Neural cell (in vitro differentiated cells): ENCODE measurements around the gene PPFIA4. TPM values are rescaled to one million over a fixed set of nuclear protein-coding genes. Genes with fewer than 3 reads are reported as not detected.

Experiments used
- H2AFZ ChIP-seq: fragments of 200-600, 300-800 bp; sonication (generic), shearing (Covaris generic); 2 replicates; pipeline ENCODE4 v1.6.0; 2014; ENCODE audit warnings: low read depth, mild to moderate bottlenecking, antibody characterized with exemption, low read length, moderate library complexity
- H3F3A ChIP-seq: fragments of 200-600 bp; shearing (Covaris generic); 2 replicates; pipeline ENCODE4 v1.6.1; 2016; ENCODE audit warnings: mild to moderate bottlenecking, moderate library complexity, mixed read lengths, antibody characterized with exemption, low read length; ENCODE audit not compliant: insufficient read depth, poor library complexity, severe bottlenecking
- H3K27ac ChIP-seq: fragments of 200-600, 300-800 bp; sonication (generic), shearing (Covaris generic); 2 replicates; pipeline ENCODE4 v1.5.1; 2014; ENCODE audit warnings: mild to moderate bottlenecking, low read length, moderate library complexity
- H3K27me3 ChIP-seq: fragments of 300-800, 200-600 bp; sonication (generic), shearing (Covaris generic); 2 replicates; pipeline ENCODE4 v1.6.0; 2014; ENCODE audit warnings: mild to moderate bottlenecking, low read depth, low read length, moderate library complexity; ENCODE audit not compliant: insufficient read depth
- H3K36me3 ChIP-seq: fragments of 300-800, 200-600 bp; sonication (generic), shearing (Covaris generic); 2 replicates; pipeline ENCODE4 v1.5.1; 2014; ENCODE audit warnings: mild to moderate bottlenecking, antibody characterized with exemption, low read length, moderate library complexity; ENCODE audit not compliant: insufficient read depth
- H3K4me2 ChIP-seq: fragments of 300-800, 200-600 bp; sonication (generic), shearing (Covaris generic); 2 replicates; pipeline ENCODE4 v1.6.0; 2014; ENCODE audit warnings: mild to moderate bottlenecking, low read length
- H3K4me3 ChIP-seq: fragments of 300-800, 200-600 bp; sonication (generic), shearing (Covaris generic); 2 replicates; pipeline ENCODE4 v1.5.1; 2014; ENCODE audit warnings: mild to moderate bottlenecking, low read length, moderate library complexity
- H3K79me2 ChIP-seq: fragments of 200-600 bp; shearing (Covaris generic); replicated peaks from 2 replicates; pipeline ENCODE4 v1.6.0; 2014; ENCODE audit warnings: mild to moderate bottlenecking, low read length, moderate library complexity; ENCODE audit not compliant: insufficient read depth
- H3K9ac ChIP-seq: fragments of 300-800, 200-600 bp; sonication (generic), shearing (Covaris generic); 2 replicates; pipeline ENCODE4 v1.6.1; 2016; ENCODE audit warnings: mild to moderate bottlenecking, low read length, mixed read lengths
- H3K9me2 ChIP-seq: fragments of 200-600 bp; shearing (Covaris generic); 2 replicates; pipeline ENCODE4 v1.6.1; 2016; ENCODE audit warnings: mild to moderate bottlenecking, low read length, mixed read lengths; ENCODE audit not compliant: insufficient read depth
- H3K9me3 ChIP-seq: fragments of 200-600, 300-800 bp; sonication (generic), shearing (Covaris generic); 2 replicates; pipeline ENCODE4 v1.6.1; 2016; ENCODE audit warnings: mild to moderate bottlenecking, mixed run types, low read length, moderate library complexity, mixed read lengths
- H4K20me1 ChIP-seq: fragments of 200-600 bp; shearing (Covaris generic); 2 replicates; pipeline ENCODE4 v1.6.1; 2016; ENCODE audit warnings: mild to moderate bottlenecking, mixed run types; ENCODE audit not compliant: insufficient read depth
- EP300 ChIP-seq: fragments of 450-650 bp; conservative IDR thresholded peaks from 2 replicates; pipeline ENCODE4 v1.6.1; 2014; ENCODE audit warnings: antibody characterized with exemption, mild to moderate bottlenecking, moderate library complexity; ENCODE audit not compliant: poor library complexity, severe bottlenecking
- EZH2 ChIP-seq: fragments of 200-600, 300-800 bp; shearing (Covaris generic), sonication (generic); IDR thresholded peaks from 2 replicates; pipeline ENCODE4 v1.6.1; 2014; ENCODE audit warnings: antibody characterized with exemption, low read length, borderline replicate concordance, mild to moderate bottlenecking; ENCODE audit not compliant: insufficient read depth, poor library complexity, severe bottlenecking
- MXI1 ChIP-seq: fragments of 450-650 bp; conservative IDR thresholded peaks from 2 replicates; pipeline ENCODE4 v1.6.1; 2014; ENCODE audit warnings: antibody characterized with exemption, mild to moderate bottlenecking; ENCODE audit not compliant: poor library complexity, severe bottlenecking
- POLR2AphosphoS5 ChIP-seq: IDR thresholded peaks from 2 replicates; pipeline ENCODE4 v1.6.1; 2012
- RAD21 ChIP-seq: fragments of 450-650 bp; conservative IDR thresholded peaks from 2 replicates; pipeline ENCODE4 v1.6.1; 2014; ENCODE audit warnings: antibody characterized with exemption, mild to moderate bottlenecking, moderate library complexity
- SMC3 ChIP-seq: fragments of 450-650 bp; conservative IDR thresholded peaks from 2 replicates; pipeline ENCODE4 v1.6.1; 2014; ENCODE audit warnings: antibody characterized with exemption, mild to moderate bottlenecking, moderate library complexity; ENCODE audit not compliant: poor library complexity
- TAF1 ChIP-seq: IDR thresholded peaks from 2 replicates; pipeline ENCODE4 v1.6.1; 2012; ENCODE audit warnings: low read depth
- polyA plus RNA-seq: library from polyadenylated mRNA; depleted of rRNA; stranded (reverse); fragments of >200 nt; gene quantifications from 2 replicates; pipeline ENCODE4 v1.2.3, GENCODE V29; 2014
- TF ChIP-seq, protein P1 (sequence below): fragments of 450-650 bp; IDR thresholded peaks from 2 replicates; pipeline ENCODE4 v1.5.1; 2014; ENCODE audit warnings: antibody characterized with exemption, mild to moderate bottlenecking, moderate library complexity; ENCODE audit not compliant: poor library complexity, severe bottlenecking
- TF ChIP-seq, protein P2 (sequence below): IDR thresholded peaks from 2 replicates; pipeline ENCODE4 v1.6.1; 2012; ENCODE audit warnings: borderline replicate concordance

The PPFIA4 gene
- polyA plus RNA-seq, 1 donor from 2014 or later: 1.6 TPM

DNA sequence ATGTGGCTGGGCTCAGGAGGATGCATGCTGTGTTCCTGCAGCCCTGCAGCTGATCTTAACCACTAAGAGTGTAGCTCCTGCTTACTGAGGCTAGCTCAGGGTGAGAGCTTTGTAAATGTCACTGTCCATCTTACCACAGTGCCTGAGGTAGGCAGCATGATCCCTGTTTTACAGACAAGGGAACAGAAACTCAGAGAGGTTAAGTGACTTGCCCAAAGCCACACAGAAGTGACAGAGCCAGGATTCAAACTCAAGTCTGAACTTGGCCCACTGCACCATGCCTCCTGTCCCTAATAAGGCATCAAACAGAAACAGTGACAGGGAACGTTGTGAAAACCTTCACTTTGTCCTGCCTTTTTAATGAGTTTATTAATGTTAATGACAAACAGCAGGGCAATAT lies 27.9 kb downstream of the PPFIA4 start:
- Histone ChIP-seq H2AFZ (no peak overlapping the region), H3K9me2 (no peaks in the 10 kb centered on the region), H3K36me3 (no peaks in the 10 kb centered on the region), H3F3A (no peaks in the 10 kb centered on the region), H3K27me3 (no peaks in the 10 kb centered on the region), H3K9me3 (no peaks in the 10 kb centered on the region), H3K4me2 (no peak overlapping the region), H3K27ac (no peak overlapping the region), H3K4me3 (no peak overlapping the region), H4K20me1 (no peaks in the 10 kb centered on the region), H3K79me2 (no peaks in the 10 kb centered on the region), H3K9ac (no peak overlapping the region)
- TF ChIP-seq TAF1 (no peak), EZH2 (no peak), MXI1 (no peak), POLR2AphosphoS5 (no peak), RAD21 (no peak), EP300 (no peak), SMC3 (no peak)
- TF ChIP-seq, protein P1, sequence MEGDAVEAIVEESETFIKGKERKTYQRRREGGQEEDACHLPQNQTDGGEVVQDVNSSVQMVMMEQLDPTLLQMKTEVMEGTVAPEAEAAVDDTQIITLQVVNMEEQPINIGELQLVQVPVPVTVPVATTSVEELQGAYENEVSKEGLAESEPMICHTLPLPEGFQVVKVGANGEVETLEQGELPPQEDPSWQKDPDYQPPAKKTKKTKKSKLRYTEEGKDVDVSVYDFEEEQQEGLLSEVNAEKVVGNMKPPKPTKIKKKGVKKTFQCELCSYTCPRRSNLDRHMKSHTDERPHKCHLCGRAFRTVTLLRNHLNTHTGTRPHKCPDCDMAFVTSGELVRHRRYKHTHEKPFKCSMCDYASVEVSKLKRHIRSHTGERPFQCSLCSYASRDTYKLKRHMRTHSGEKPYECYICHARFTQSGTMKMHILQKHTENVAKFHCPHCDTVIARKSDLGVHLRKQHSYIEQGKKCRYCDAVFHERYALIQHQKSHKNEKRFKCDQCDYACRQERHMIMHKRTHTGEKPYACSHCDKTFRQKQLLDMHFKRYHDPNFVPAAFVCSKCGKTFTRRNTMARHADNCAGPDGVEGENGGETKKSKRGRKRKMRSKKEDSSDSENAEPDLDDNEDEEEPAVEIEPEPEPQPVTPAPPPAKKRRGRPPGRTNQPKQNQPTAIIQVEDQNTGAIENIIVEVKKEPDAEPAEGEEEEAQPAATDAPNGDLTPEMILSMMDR: no peak
- TF ChIP-seq, protein P2, sequence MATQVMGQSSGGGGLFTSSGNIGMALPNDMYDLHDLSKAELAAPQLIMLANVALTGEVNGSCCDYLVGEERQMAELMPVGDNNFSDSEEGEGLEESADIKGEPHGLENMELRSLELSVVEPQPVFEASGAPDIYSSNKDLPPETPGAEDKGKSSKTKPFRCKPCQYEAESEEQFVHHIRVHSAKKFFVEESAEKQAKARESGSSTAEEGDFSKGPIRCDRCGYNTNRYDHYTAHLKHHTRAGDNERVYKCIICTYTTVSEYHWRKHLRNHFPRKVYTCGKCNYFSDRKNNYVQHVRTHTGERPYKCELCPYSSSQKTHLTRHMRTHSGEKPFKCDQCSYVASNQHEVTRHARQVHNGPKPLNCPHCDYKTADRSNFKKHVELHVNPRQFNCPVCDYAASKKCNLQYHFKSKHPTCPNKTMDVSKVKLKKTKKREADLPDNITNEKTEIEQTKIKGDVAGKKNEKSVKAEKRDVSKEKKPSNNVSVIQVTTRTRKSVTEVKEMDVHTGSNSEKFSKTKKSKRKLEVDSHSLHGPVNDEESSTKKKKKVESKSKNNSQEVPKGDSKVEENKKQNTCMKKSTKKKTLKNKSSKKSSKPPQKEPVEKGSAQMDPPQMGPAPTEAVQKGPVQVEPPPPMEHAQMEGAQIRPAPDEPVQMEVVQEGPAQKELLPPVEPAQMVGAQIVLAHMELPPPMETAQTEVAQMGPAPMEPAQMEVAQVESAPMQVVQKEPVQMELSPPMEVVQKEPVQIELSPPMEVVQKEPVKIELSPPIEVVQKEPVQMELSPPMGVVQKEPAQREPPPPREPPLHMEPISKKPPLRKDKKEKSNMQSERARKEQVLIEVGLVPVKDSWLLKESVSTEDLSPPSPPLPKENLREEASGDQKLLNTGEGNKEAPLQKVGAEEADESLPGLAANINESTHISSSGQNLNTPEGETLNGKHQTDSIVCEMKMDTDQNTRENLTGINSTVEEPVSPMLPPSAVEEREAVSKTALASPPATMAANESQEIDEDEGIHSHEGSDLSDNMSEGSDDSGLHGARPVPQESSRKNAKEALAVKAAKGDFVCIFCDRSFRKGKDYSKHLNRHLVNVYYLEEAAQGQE: no peak

DNA sequence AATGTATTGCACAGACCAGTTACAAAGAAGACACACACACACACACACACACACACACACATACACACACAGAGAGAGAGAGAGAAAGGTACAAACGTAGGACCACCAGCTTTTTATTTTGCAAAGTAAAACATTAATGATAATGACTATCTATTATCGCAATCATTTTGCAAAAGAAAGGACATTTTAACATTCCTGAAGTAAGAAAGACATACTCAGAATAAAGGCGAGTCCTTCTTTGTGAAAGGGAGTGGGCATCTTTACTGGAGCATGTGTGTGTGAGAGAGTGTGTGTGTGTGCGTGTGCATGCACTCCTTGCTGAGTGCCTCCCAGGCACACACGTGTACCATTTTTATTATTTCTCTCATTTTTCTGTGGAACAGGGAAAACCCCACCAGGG lies 28.4 kb downstream of the PPFIA4 start:
- no peak overlapping the region for H3K9ac ChIP-seq
- H3K36me3 ChIP-seq: no peaks in the 10 kb centered on the region
- H3K27me3 ChIP-seq: no peaks in the 10 kb centered on the region
- no peaks in the 10 kb centered on the region for H3K9me3 ChIP-seq
- H4K20me1 ChIP-seq: no peaks in the 10 kb centered on the region
- H3K4me2 ChIP-seq: no peak overlapping the region
- TF ChIP-seq, protein P2: no peak
- no peak for TF ChIP-seq POLR2AphosphoS5
- no peak for TF ChIP-seq EZH2
- TF ChIP-seq SMC3: no peak
- no peak overlapping the region for H3K4me3 ChIP-seq
- H2AFZ ChIP-seq: no peak overlapping the region
- no peaks in the 10 kb centered on the region for H3F3A ChIP-seq
- no peaks in the 10 kb centered on the region for H3K79me2 ChIP-seq
- no peaks in the 10 kb centered on the region for H3K9me2 ChIP-seq
- no peak overlapping the region for H3K27ac ChIP-seq
